GM18861 (cell line): ENCODE results near the gene MYO18B.

Experiments
- ATAC-seq: cut with Tn5 transposase; IDR thresholded peaks from one replicate; pipeline ENCODE4 v1.9.1; 2021; ENCODE audit not compliant: unreplicated experiment

The MYO18B gene

GRCh38 chr22:26033071-26033470 is 291.1 kb downstream of the MYO18B start:
- ATAC-seq: no peak

- ATAC-seq: no peak
Observed at GRCh38 chr22:26033586-26033985, 291.6 kb downstream of the MYO18B start.

- ATAC-seq: no peak
Observed at GRCh38 chr22:26035523-26035922, 293.5 kb downstream of the MYO18B start.

GRCh38 chr22:26038365-26038764 is 296.4 kb downstream of the MYO18B start:
- ATAC-seq: no peak

- no peak for ATAC-seq
Observed at GRCh38 chr22:26041931-26042330, 299.9 kb downstream of the MYO18B start.

GRCh38 chr22:26043031-26043430 is 301.0 kb downstream of the MYO18B start:
- no peak for ATAC-seq

- no peak for ATAC-seq
Observed at GRCh38 chr22:26045051-26045450, 303.1 kb downstream of the MYO18B start.

GRCh38 chr22:26045860-26046259 is 303.9 kb downstream of the MYO18B start:
- ATAC-seq: no peak

- no peak for ATAC-seq
Observed at GRCh38 chr22:26047516-26047915, 305.5 kb downstream of the MYO18B start.

GRCh38 chr22:26047920-26048319 is 305.9 kb downstream of the MYO18B start:
- no peak for ATAC-seq

- ATAC-seq: no peak
Observed at GRCh38 chr22:26050079-26050478, 308.1 kb downstream of the MYO18B start.

- no peak for ATAC-seq
Observed at GRCh38 chr22:26053737-26054316, 311.8 kb downstream of the MYO18B start.

- no peak for ATAC-seq
Observed at GRCh38 chr22:26054841-26055605, 313.0 kb downstream of the MYO18B start.

GRCh38 chr22:26055693-26056092 is 313.7 kb downstream of the MYO18B start:
- no peak for ATAC-seq

- ATAC-seq: no peak
Observed at GRCh38 chr22:26056455-26057200, 314.6 kb downstream of the MYO18B start.

- no peak for ATAC-seq
Observed at GRCh38 chr22:26057731-26058130, 315.7 kb downstream of the MYO18B start.

GRCh38 chr22:26064048-26064447 is 322.1 kb downstream of the MYO18B start:
- no peak for ATAC-seq

- no peak for ATAC-seq
Observed at GRCh38 chr22:26065847-26066246, 323.9 kb downstream of the MYO18B start.

GRCh38 chr22:26066534-26066933 is 324.5 kb downstream of the MYO18B start:
- ATAC-seq: no peak

GRCh38 chr22:26068571-26068970 is 326.6 kb downstream of the MYO18B start:
- no peak for ATAC-seq

GRCh38 chr22:26072621-26073020 is 330.6 kb downstream of the MYO18B start:
- ATAC-seq: no peak

- ATAC-seq: no peak
Observed at GRCh38 chr22:26075251-26075650, 333.3 kb downstream of the MYO18B start.
